Epithelial cell of esophagus (primary cell): ENCODE data around the gene FHIT.

Experiments
- DNase-seq: peaks from one replicate; pipeline ENCODE4 v3.0.0; 2010; ENCODE audit warnings: low read depth
- H3K4me3 ChIP-seq: 2 replicates; pipeline ENCODE4 v1.5.1; 2011; ENCODE audit warnings: mild to moderate bottlenecking, low read length, control low read depth
- TF ChIP-seq, protein P1 (sequence below): IDR thresholded peaks from 2 replicates; pipeline ENCODE4 v1.5.1; 2011; ENCODE audit warnings: low read depth, mild to moderate bottlenecking, low read length, control low read depth, inconsistent platforms; ENCODE audit not compliant: insufficient read depth; ENCODE audit errors: missing control alignments

Gene FHIT

DNA sequence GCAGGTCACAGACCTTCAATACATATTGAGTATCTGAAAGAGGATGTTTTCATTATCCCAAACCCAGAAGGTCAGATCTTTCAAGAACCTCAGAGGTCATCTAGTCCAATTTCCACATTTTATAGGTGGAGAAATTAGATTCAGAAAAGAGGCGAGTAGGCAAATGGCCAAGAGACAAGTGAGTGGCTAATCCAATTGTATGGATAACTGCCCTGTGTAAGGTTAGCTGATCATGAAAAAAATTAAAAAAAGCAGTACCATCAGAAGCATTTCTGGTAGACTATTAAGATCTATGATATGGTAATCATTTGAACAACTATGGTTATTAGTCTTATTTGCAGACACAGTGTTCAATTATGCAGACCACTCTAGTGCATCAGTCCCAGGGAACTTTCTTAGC is 1540.7 kb downstream of the FHIT start:
- DNase-seq, result no peak
- no peak overlapping the region for H3K4me3 ChIP-seq
- TF ChIP-seq, protein P1, sequence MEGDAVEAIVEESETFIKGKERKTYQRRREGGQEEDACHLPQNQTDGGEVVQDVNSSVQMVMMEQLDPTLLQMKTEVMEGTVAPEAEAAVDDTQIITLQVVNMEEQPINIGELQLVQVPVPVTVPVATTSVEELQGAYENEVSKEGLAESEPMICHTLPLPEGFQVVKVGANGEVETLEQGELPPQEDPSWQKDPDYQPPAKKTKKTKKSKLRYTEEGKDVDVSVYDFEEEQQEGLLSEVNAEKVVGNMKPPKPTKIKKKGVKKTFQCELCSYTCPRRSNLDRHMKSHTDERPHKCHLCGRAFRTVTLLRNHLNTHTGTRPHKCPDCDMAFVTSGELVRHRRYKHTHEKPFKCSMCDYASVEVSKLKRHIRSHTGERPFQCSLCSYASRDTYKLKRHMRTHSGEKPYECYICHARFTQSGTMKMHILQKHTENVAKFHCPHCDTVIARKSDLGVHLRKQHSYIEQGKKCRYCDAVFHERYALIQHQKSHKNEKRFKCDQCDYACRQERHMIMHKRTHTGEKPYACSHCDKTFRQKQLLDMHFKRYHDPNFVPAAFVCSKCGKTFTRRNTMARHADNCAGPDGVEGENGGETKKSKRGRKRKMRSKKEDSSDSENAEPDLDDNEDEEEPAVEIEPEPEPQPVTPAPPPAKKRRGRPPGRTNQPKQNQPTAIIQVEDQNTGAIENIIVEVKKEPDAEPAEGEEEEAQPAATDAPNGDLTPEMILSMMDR, result no peak

- no peak for DNase-seq
- H3K4me3 ChIP-seq, result no peak overlapping the region
- TF ChIP-seq, protein P1, result no peak
Observed at GRCh38 chr3:59709702-59710553, 1541.3 kb downstream of the FHIT start.

DNA sequence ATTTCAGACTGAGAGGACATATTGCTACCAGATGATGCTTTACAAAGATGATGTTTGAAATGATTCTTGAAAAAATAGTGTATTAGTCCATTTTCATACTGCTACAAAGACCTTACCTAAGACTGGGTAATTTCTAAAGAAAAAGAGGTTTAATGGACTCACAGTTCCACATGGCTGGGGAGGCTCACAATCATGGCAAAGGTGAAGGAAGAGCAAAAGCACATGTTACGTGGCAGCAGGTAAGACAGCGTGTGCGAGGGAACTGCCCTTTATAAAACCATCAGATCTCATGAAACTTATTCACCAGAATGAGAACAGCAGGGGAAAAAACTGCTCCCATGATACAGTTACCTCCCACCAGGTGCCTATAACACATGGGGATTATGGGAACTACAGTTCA is 1543.0 kb downstream of the FHIT start:
- no peak for DNase-seq
- H3K4me3 ChIP-seq, result no peak overlapping the region
- TF ChIP-seq, protein P1, result no peak

DNA sequence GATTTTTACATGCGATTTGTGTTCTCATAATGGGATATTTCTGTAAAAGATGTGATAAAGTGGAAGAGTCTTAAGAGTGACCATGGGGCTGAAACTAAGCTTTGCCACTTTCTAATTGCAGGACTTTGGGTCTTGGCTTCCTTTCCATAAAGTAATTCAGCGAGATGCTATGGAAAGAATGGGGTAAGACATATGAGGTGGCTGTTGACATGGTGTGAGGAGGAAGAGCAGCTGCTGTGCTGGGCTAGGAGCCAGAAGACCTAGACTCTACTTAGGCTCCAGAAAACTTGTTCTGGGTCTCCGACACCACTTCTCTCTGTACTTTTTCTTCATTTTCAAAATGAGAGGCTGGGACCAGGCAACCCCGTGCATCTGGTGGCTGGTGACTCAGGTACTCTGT is 1547.0 kb downstream of the FHIT start:
- DNase-seq, result no peak
- TF ChIP-seq, protein P1, result no peak
- H3K4me3 ChIP-seq, result no peak overlapping the region

GRCh38 chr3:59699648-59700320 is 1551.5 kb downstream of the FHIT start:
- TF ChIP-seq, protein P1, result no peak
- DNase-seq, result no peak
- no peak overlapping the region for H3K4me3 ChIP-seq
